ENCODE measurements around the gene TBX6. TPM values are rescaled to one million over a fixed set of nuclear protein-coding genes. Genes with fewer than 3 reads are reported as not detected.

TBX6 gene
- total RNA-seq, 1 experiment from 2014 or later: 1.4 TPM

GRCh38 chr16:30082545-30083090, 9.1 kb downstream of the TBX6 start:
- DNase-seq (ENCODE audit: low read depth, low spot score) (no peak), ATAC-seq (peak; percentile 65)
- Histone ChIP-seq H3K4me2 (ENCODE audit: low read length) (no peak overlapping the region), H3K4me3 (replicated peaks in 1 of 2; ENCODE audit: low read depth in 1 of 2, low read length in 2 of 2) (no peak overlapping the region), H3K9me3 (ENCODE audit: control insufficient read depth in 1 of 2, insufficient read depth in 1 of 2, low read depth in 1 of 2, low read length in 2 of 2) (no peaks in the 10 kb centered on the region), H3K27ac (ENCODE audit: low read depth, low read length) (no peak overlapping the region), H3K9me2 (ENCODE audit: insufficient read depth) (no peaks in the 10 kb centered on the region), H3K9ac (ENCODE audit: low read length) (no peak overlapping the region), H4K20me1 (ENCODE audit: insufficient read depth) (no peaks in the 10 kb centered on the region), H3K79me2 (ENCODE audit: insufficient read depth, low read length) (peaks cover 36% of the 10 kb centered on the region), H3K27me3 (ENCODE audit: insufficient read depth, low read length) (no peaks in the 10 kb centered on the region), H3K4me1 (ENCODE audit: control insufficient read depth in 1 of 2, insufficient read depth in 2 of 2, low read length in 2 of 2) (peaks cover under 1 to 2% of the 10 kb centered on the region in 2 experiments; a peak in 2 of 4 replicates), H2AFZ (ENCODE audit: low read depth, low read length, poor library complexity, severe bottlenecking) (no peak overlapping the region), H3K36me3 (ENCODE audit: control insufficient read depth in 1 of 2, insufficient read depth in 2 of 2, low read length in 2 of 2) (peaks cover 41 to 63% of the 10 kb centered on the region in 2 experiments; a peak in 3 of 4 replicates)
- no peak for TF ChIP-seq JUND (IDR thresholded peaks at IDR 0.05)
- peak in 2 of 3 experiments; percentile 31 to 51; a peak in 3 of 6 replicates for TF ChIP-seq CTCF (IDR thresholded peaks at IDR 0.05 in 2 of 3, conservative IDR thresholded peaks at IDR 0.05 in 1 of 3; ENCODE audit: borderline replicate concordance in 1 of 3, insufficient read depth in 1 of 3, low read depth in 2 of 3, low read length in 2 of 3)
- ChIA-PET POLR2A (no interaction called here), RAD21 (ENCODE audit: low non-redundant PET in 1 of 2, low total read pairs in 2 of 2, uncharacterized antibody in 2 of 2, unreplicated experiment in 2 of 2) (no interaction called here), CTCF (no interaction called here)
- intact Hi-C loops (cut with micrococcal nuclease): no loop called here
- no TSS peak for BruUV-seq (replicated peaks)

GRCh38 chr16:30079480-30079879, 12.2 kb downstream of the TBX6 start:
- no peak overlapping the region for H3K9ac ChIP-seq (ENCODE audit: low read length)
- TF ChIP-seq TCF7L2 (IDR thresholded peaks at IDR 0.05; ENCODE audit: borderline replicate concordance, extremely low read depth, insufficient read depth, insufficient read length) (no peak), CTCF (IDR thresholded peaks at IDR 0.05 in 2 of 3, conservative IDR thresholded peaks at IDR 0.05 in 1 of 3; ENCODE audit: borderline replicate concordance in 1 of 3, insufficient read depth in 1 of 3, low read depth in 2 of 3, low read length in 2 of 3) (no peak), ATF3 (IDR thresholded peaks at IDR 0.05) (no peak), POLR2A (IDR thresholded peaks at IDR 0.05; ENCODE audit: borderline replicate concordance, extremely low read depth, insufficient read depth, insufficient read length) (no peak), EZH2phosphoT487 (IDR thresholded peaks at IDR 0.05; ENCODE audit: borderline replicate concordance) (no peak), FOSL1 (IDR thresholded peaks at IDR 0.05; ENCODE audit: low read depth) (no peak), CBX3 (IDR thresholded peaks at IDR 0.05; ENCODE audit: low read depth) (no peak), SRF (IDR thresholded peaks at IDR 0.05; ENCODE audit: low read depth) (no peak)
- ChIA-PET CTCF (no interaction called here), RAD21 (ENCODE audit: low non-redundant PET in 1 of 2, low total read pairs in 2 of 2, uncharacterized antibody in 2 of 2, unreplicated experiment in 2 of 2) (no interaction called here), POLR2A (no interaction called here)
- H3K4me2 ChIP-seq (ENCODE audit: low read length): no peak overlapping the region
- no peak overlapping the region for H3K4me3 ChIP-seq (replicated peaks in 1 of 2; ENCODE audit: low read depth in 1 of 2, low read length in 2 of 2)
- H3K9me2 ChIP-seq (ENCODE audit: insufficient read depth): no peaks in the 10 kb centered on the region
- no peak overlapping the region for H3K27ac ChIP-seq (ENCODE audit: low read depth, low read length)
- H4K20me1 ChIP-seq (ENCODE audit: insufficient read depth): 0 out of 2 replicates have a peak, but pooled peaks cover 4% of the 10 kb centered on the region
- DNase-seq (ENCODE audit: low read depth, low spot score) (no peak), ATAC-seq (no peak)
- H3K79me2 ChIP-seq (ENCODE audit: insufficient read depth, low read length): peaks cover 61% of the 10 kb centered on the region
- intact Hi-C loops (cut with micrococcal nuclease): no loop called here
- H3K27me3 ChIP-seq (ENCODE audit: insufficient read depth, low read length): no peaks in the 10 kb centered on the region
- no TSS peak for BruUV-seq (replicated peaks)
- H2AFZ ChIP-seq (ENCODE audit: low read depth, low read length, poor library complexity, severe bottlenecking): no peak overlapping the region
- H3K9me3 ChIP-seq (ENCODE audit: control insufficient read depth in 1 of 2, insufficient read depth in 1 of 2, low read depth in 1 of 2, low read length in 2 of 2): no peaks in the 10 kb centered on the region
- H3K36me3 ChIP-seq (ENCODE audit: control insufficient read depth in 1 of 2, insufficient read depth in 2 of 2, low read length in 2 of 2): peaks cover 41 to 58% of the 10 kb centered on the region in 2 experiments; a peak in 3 of 4 replicates
- peaks cover 14 to 22% of the 10 kb centered on the region in 2 experiments; a peak in 3 of 4 replicates for H3K4me1 ChIP-seq (ENCODE audit: control insufficient read depth in 1 of 2, insufficient read depth in 2 of 2, low read length in 2 of 2)

Data from HCT116 (cell line).